WTC11 (cell line): Measurements from ENCODE around the gene CRTC3. TPM values are rescaled to one million over a fixed set of nuclear protein-coding genes. Genes with fewer than 3 reads are reported as not detected.

Experiments used
- ATAC-seq: fragments of 200-7000 bp; cut with Tn5 transposase; 2 replicates; pipeline ENCODE4 v1.10.0; 2021; ENCODE audit warnings: mild to moderate bottlenecking, moderate library complexity
- CTCF ChIA-PET: fragments of 300-600 bp; sonication (Branson Sonifier 250); formaldehyde crosslinking; loops from one replicate; lab custom pipeline; 2021; ENCODE audit warnings: antibody characterized with exemption; lab: Charles Lee
- POLR2A ChIA-PET: fragments of 350-600 bp; sonication (Branson Sonifier 250); formaldehyde crosslinking; loops from one replicate; lab custom pipeline; 2021; ENCODE audit warnings: antibody characterized with exemption; lab: Charles Lee
- DNase-seq: peaks from one replicate; pipeline ENCODE4 v3.0.0; 2021; ENCODE audit warnings: low spot score
- H3K27ac Mint-ChIP-seq: 2 replicates; pipeline ENCODE4 v1.8.0; 2021; ENCODE audit warnings: mixed read lengths
- H3K27me3 Mint-ChIP-seq: 2 replicates; pipeline ENCODE4 v1.8.0; 2021; ENCODE audit warnings: low read depth, mild to moderate bottlenecking, moderate library complexity, mixed read lengths
- H3K36me3 Mint-ChIP-seq: 2 replicates; pipeline ENCODE4 v1.8.0; 2021; ENCODE audit warnings: mixed read lengths
- H3K4me1 Mint-ChIP-seq: 2 replicates; pipeline ENCODE4 v1.8.0; 2022; ENCODE audit warnings: mixed read lengths
- H3K4me3 Mint-ChIP-seq: 2 replicates; pipeline ENCODE4 v1.8.0; 2021; ENCODE audit warnings: mild to moderate bottlenecking, moderate library complexity, mixed read lengths
- H3K9me3 Mint-ChIP-seq: 2 replicates; pipeline ENCODE4 v1.8.0; 2021; ENCODE audit warnings: mixed read lengths
- CDX4 ChIP-seq: fragments of 250-450 bp; sonication (Bioruptor Pico); IDR thresholded peaks from 2 replicates; pipeline ENCODE4 v1.9.0; 2021; ENCODE audit warnings: moderate library complexity, mild to moderate bottlenecking, inconsistent platforms, borderline replicate concordance
- E2F1 ChIP-seq: sonication (generic); formaldehyde crosslinking; IDR thresholded peaks from 2 replicates; pipeline ENCODE4 v1.8.0; 2022; ENCODE audit warnings: mild to moderate bottlenecking, missing genetic modification reagents
- HMGA2 ChIP-seq: fragments of 250-450 bp; sonication (Bioruptor Pico); IDR thresholded peaks from 2 replicates; pipeline ENCODE4 v1.4.0; 2021; ENCODE audit warnings: mild to moderate bottlenecking, moderate library complexity
- TCF7 ChIP-seq: sonication (generic); formaldehyde crosslinking; IDR thresholded peaks from 2 replicates; pipeline ENCODE4 v1.8.0; 2022; ENCODE audit warnings: mild to moderate bottlenecking, low read depth, missing genetic modification reagents, moderate library complexity
- TP53 ChIP-seq: sonication (generic); formaldehyde crosslinking; IDR thresholded peaks from 2 replicates; pipeline ENCODE4 v1.8.1; 2023; ENCODE audit warnings: mild to moderate bottlenecking, missing genetic modification reagents
- ZNF423 ChIP-seq: fragments of 250-450 bp; sonication (Bioruptor Pico); IDR thresholded peaks from 2 replicates; pipeline ENCODE4 v2.1.2; 2022; ENCODE audit warnings: mild to moderate bottlenecking, moderate library complexity
- total RNA-seq: library from RNA; stranded (reverse); gene quantifications from 3 replicates; pipeline ENCODE4 v1.2.3, GENCODE V29; 2021
- TF ChIP-seq, protein P1 (sequence below): sonication (generic); formaldehyde crosslinking; IDR thresholded peaks from 2 replicates; pipeline ENCODE4 v1.8.1; 2023; ENCODE audit warnings: mild to moderate bottlenecking, missing genetic modification reagents
- TF ChIP-seq, protein P2 (sequence below): fragments of 250-450 bp; sonication (Bioruptor Pico); IDR thresholded peaks from 2 replicates; pipeline ENCODE4 v1.9.0; 2021; ENCODE audit warnings: mild to moderate bottlenecking
- TF ChIP-seq, protein P3 (sequence below): sonication (generic); formaldehyde crosslinking; IDR thresholded peaks from 2 replicates; pipeline ENCODE4 v1.8.0; 2022; ENCODE audit warnings: missing genetic modification reagents
- TF ChIP-seq, protein P4 (sequence below): fragments of 250-450 bp; sonication (Bioruptor Pico); IDR thresholded peaks from 2 replicates; pipeline ENCODE4 v1.9.0; 2021; ENCODE audit warnings: mild to moderate bottlenecking

CRTC3 gene
- total RNA-seq, 1 experiment from 2014 or later, result 8.4 TPM

DNA sequence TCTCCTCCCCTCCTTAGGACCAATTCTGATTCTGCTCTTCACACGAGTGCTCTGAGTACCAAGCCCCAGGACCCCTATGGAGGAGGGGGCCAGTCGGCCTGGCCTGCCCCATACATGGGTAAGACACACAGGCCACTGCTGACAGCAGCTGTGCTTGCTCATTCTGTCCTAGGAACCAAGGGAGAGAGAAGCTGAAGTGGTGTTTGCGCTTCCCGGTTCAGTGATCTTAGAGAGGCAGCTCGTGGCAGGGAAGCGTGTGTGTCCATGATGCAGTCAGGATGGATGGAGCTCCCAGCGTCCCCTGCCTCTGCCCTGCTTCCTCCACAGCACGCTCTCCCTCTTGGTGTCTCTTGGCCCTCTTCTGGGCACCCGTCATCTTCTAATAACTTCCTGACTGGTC, 77.6 kb downstream of the CRTC3 start:
- ChIA-PET POLR2A (no interaction called here), CTCF (interaction anchor here (0.6 to 1.5 kb wide), 4 partner anchors 9 to 324 kb away, joined by 3 to 8 read pairs (median 5); no protein-coding TSS in a partner anchor)
- Mint-ChIP-seq H3K9me3 (no peaks in the 10 kb centered on the region), H3K27me3 (peaks cover 5% of the 10 kb centered on the region), H3K27ac (no peak overlapping the region), H3K4me1 (peaks cover 50% of the 10 kb centered on the region), H3K4me3 (no peak overlapping the region), H3K36me3 (no peaks in the 10 kb centered on the region)
- TF ChIP-seq TP53 (CRISPR knock-in tag) (no peak), E2F1 (no peak), TCF7 (no peak), CDX4 (CRISPR knock-in tag) (no peak), HMGA2 (CRISPR knock-in tag) (no peak)
- TF ChIP-seq, protein P1, sequence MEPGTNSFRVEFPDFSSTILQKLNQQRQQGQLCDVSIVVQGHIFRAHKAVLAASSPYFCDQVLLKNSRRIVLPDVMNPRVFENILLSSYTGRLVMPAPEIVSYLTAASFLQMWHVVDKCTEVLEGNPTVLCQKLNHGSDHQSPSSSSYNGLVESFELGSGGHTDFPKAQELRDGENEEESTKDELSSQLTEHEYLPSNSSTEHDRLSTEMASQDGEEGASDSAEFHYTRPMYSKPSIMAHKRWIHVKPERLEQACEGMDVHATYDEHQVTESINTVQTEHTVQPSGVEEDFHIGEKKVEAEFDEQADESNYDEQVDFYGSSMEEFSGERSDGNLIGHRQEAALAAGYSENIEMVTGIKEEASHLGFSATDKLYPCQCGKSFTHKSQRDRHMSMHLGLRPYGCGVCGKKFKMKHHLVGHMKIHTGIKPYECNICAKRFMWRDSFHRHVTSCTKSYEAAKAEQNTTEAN (CRISPR knock-in tag), result no peak
- TF ChIP-seq, protein P2, sequence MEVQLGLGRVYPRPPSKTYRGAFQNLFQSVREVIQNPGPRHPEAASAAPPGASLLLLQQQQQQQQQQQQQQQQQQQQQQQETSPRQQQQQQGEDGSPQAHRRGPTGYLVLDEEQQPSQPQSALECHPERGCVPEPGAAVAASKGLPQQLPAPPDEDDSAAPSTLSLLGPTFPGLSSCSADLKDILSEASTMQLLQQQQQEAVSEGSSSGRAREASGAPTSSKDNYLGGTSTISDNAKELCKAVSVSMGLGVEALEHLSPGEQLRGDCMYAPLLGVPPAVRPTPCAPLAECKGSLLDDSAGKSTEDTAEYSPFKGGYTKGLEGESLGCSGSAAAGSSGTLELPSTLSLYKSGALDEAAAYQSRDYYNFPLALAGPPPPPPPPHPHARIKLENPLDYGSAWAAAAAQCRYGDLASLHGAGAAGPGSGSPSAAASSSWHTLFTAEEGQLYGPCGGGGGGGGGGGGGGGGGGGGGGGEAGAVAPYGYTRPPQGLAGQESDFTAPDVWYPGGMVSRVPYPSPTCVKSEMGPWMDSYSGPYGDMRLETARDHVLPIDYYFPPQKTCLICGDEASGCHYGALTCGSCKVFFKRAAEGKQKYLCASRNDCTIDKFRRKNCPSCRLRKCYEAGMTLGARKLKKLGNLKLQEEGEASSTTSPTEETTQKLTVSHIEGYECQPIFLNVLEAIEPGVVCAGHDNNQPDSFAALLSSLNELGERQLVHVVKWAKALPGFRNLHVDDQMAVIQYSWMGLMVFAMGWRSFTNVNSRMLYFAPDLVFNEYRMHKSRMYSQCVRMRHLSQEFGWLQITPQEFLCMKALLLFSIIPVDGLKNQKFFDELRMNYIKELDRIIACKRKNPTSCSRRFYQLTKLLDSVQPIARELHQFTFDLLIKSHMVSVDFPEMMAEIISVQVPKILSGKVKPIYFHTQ (CRISPR knock-in tag), result no peak
- DNase-seq, result no peak
- no peak for ATAC-seq

DNA sequence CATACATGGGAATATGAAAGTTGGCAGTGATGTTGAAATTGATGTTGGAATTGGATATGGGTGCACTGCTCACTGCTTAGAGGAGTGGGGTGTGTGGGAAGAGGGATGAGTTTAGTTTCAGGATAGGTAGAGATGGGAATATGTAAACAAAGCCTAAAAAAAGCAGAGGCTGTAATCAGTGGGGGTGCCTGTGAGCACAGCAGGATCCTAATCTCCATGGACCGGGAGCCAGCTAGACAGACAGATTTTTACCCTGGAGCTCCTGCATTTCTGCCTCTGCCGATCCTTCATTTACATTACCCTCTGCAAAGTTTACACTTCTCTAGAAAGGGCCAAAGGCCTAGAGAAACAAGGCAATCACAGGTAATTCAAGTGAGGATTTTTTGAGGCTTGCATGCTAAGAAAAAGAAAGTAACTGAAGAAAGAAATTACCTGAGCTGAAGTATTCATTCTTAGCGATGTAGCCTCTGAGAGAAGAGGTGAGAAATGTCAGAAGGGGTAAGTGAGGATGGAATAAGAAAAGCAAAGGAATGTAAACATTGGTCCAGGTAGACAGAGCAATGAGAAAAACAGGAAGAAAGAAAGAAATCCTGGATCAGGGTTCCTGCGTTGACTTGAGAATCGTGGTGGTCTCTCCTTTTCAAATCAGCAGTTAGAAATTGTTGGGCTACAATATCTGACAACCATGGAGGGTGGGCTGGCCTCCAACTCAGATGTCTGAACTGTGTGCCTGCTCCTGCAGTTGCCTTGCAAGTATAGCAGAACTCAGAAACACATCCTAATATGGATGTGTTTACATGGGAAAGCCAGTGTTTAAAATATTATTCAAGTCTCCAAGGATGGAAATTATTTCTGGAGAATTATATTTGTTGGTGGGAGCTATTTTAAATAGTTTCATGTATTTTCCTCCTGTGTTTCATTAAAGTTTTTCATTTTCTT, 79.8 kb downstream of the CRTC3 start:
- peak overlapping the region; percentile 32 for H3K4me3 Mint-ChIP-seq

More for the DNA sequence above, 79.8 kb downstream of the CRTC3 start:
- DNase-seq (no peak), ATAC-seq (peak; percentile 65)
- CTCF ChIA-PET, result interaction anchor here (1.0 to 2.1 kb wide), 2 partner anchors 10 to 38 kb away, joined by 3 to 5 read pairs; no protein-coding TSS in a partner anchor
- no peaks in the 10 kb centered on the region for H3K36me3 Mint-ChIP-seq
- H3K9me3 Mint-ChIP-seq, result no peaks in the 10 kb centered on the region
- H3K27me3 Mint-ChIP-seq, result peaks cover 5% of the 10 kb centered on the region
- POLR2A ChIA-PET, result no interaction called here
- peaks cover 45% of the 10 kb centered on the region for H3K4me1 Mint-ChIP-seq
- peak overlapping the region; percentile 88 for H3K27ac Mint-ChIP-seq
- TF ChIP-seq, protein P3, sequence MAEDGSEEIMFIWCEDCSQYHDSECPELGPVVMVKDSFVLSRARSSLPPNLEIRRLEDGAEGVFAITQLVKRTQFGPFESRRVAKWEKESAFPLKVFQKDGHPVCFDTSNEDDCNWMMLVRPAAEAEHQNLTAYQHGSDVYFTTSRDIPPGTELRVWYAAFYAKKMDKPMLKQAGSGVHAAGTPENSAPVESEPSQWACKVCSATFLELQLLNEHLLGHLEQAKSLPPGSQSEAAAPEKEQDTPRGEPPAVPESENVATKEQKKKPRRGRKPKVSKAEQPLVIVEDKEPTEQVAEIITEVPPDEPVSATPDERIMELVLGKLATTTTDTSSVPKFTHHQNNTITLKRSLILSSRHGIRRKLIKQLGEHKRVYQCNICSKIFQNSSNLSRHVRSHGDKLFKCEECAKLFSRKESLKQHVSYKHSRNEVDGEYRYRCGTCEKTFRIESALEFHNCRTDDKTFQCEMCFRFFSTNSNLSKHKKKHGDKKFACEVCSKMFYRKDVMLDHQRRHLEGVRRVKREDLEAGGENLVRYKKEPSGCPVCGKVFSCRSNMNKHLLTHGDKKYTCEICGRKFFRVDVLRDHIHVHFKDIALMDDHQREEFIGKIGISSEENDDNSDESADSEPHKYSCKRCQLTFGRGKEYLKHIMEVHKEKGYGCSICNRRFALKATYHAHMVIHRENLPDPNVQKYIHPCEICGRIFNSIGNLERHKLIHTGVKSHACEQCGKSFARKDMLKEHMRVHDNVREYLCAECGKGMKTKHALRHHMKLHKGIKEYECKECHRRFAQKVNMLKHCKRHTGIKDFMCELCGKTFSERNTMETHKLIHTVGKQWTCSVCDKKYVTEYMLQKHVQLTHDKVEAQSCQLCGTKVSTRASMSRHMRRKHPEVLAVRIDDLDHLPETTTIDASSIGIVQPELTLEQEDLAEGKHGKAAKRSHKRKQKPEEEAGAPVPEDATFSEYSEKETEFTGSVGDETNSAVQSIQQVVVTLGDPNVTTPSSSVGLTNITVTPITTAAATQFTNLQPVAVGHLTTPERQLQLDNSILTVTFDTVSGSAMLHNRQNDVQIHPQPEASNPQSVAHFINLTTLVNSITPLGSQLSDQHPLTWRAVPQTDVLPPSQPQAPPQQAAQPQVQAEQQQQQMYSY (CRISPR knock-in tag), result peak; percentile 84
- TF ChIP-seq, protein P4, sequence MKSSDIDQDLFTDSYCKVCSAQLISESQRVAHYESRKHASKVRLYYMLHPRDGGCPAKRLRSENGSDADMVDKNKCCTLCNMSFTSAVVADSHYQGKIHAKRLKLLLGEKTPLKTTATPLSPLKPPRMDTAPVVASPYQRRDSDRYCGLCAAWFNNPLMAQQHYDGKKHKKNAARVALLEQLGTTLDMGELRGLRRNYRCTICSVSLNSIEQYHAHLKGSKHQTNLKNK, result no peak
- TF ChIP-seq ZNF423 (CRISPR knock-in tag), result peak; percentile 41; the same call in 1 of the 2 replicates
